Fibroblast of lung (primary cell): ENCODE results near the gene KIRREL3. TPM values are rescaled to one million over a fixed set of nuclear protein-coding genes. Genes with fewer than 3 reads are reported as not detected.

Experiments used
- DNase-seq, 2 donors: peaks; one replicate each; pipeline versions ENCODE4 v3.0.0 to v3.0.0-alpha.2; 2010; ENCODE audit warnings: low read depth in 2 of 2
- H2AFZ ChIP-seq: 2 replicates; pipeline ENCODE4 v1.5.1; 2012; ENCODE audit warnings: low read length, control low read depth, inconsistent platforms
- H3K27ac ChIP-seq: 2 replicates; pipeline ENCODE4 v1.5.1; 2011; ENCODE audit warnings: low read length, control low read depth; ENCODE audit not compliant: insufficient read depth
- H3K27me3 ChIP-seq: 2 replicates; pipeline ENCODE4 v1.5.1; 2011; ENCODE audit warnings: mild to moderate bottlenecking, low read length; ENCODE audit not compliant: control insufficient read depth, insufficient read depth
- H3K36me3 ChIP-seq: 2 replicates; pipeline ENCODE4 v1.5.1; 2011; ENCODE audit warnings: low read length; ENCODE audit not compliant: control insufficient read depth, insufficient read depth
- H3K4me1 ChIP-seq: 2 replicates; pipeline ENCODE4 v1.5.1; 2011; ENCODE audit warnings: low read length; ENCODE audit not compliant: control insufficient read depth, insufficient read depth; ENCODE audit errors: extremely low read depth
- H3K4me2 ChIP-seq: 2 replicates; pipeline ENCODE4 v1.5.1; 2011; ENCODE audit warnings: low read length, control low read depth; ENCODE audit not compliant: insufficient read depth; ENCODE audit errors: extremely low read depth
- H3K4me3 ChIP-seq, 4 experiments: fragments of 200-600 bp in 1 of 4; sonication (generic) in 1 of 4; replicated peaks in 1 of 4; 2 replicates each; pipeline ENCODE4 v1.5.1; 2011 to 2016; ENCODE audit warnings: low read length in 4 of 4, low read depth in 3 of 4, mild to moderate bottlenecking in 3 of 4, control low read depth in 2 of 4, inconsistent platforms in 1 of 4, mixed read lengths in 1 of 4; ENCODE audit not compliant: insufficient read depth in 1 of 4; ENCODE audit errors: control extremely low read depth in 1 of 4
- H3K79me2 ChIP-seq: 2 replicates; pipeline ENCODE4 v1.5.1; 2012; ENCODE audit warnings: mild to moderate bottlenecking, low read length, inconsistent platforms; ENCODE audit not compliant: control insufficient read depth, insufficient read depth
- H3K9ac ChIP-seq: 2 replicates; pipeline ENCODE4 v1.5.1; 2011; ENCODE audit warnings: mild to moderate bottlenecking, low read length, control low read depth; ENCODE audit not compliant: insufficient read depth
- H3K9me3 ChIP-seq: 2 replicates; pipeline ENCODE4 v1.5.1; 2012; ENCODE audit warnings: low read depth, low read length; ENCODE audit not compliant: control insufficient read depth, insufficient read depth
- H4K20me1 ChIP-seq: 2 replicates; pipeline ENCODE4 v1.5.1; 2011; ENCODE audit warnings: low read length; ENCODE audit not compliant: control insufficient read depth, insufficient read depth; ENCODE audit errors: extremely low read depth
- EZH2 ChIP-seq: IDR thresholded peaks from 2 replicates; pipeline ENCODE4 v1.5.1; 2012; ENCODE audit warnings: low read length, control low read depth, mild to moderate bottlenecking; ENCODE audit errors: missing control alignments
- polyA plus RNA-seq, 2 donors: library from polyadenylated mRNA; depleted of rRNA in 1 of 2; stranded (reverse) in 1 of 2; unstranded in 1 of 2; fragments of >200 nt; gene quantifications; 2 replicates each; pipeline ENCODE4 v1.2.1, GENCODE V29; 2011 to 2012; ENCODE audit warnings: missing spikeins in 1 of 2
- total RNA-seq: library from RNA; depleted of rRNA; stranded (reverse); fragments of >200 nt; gene quantifications from 2 replicates; pipeline ENCODE4 v1.2.1, GENCODE V29; 2014
- TF ChIP-seq, protein P1 (sequence below), 2 donors: IDR thresholded peaks in 1 of 2; conservative IDR thresholded peaks in 1 of 2; 1 replicate in 1 of 2; 2 replicates in 1 of 2; pipeline ENCODE4 v1.5.1; 2011 to 2012; ENCODE audit warnings: low read length in 2 of 2, control low read depth in 1 of 2, inconsistent platforms in 1 of 2, low read depth in 1 of 2, mild to moderate bottlenecking in 1 of 2

The KIRREL3 gene
- total and polyA plus RNA-seq, 2 donors (not counting 1 experiment from before 2014, with no cell fraction given): 2.8 to 6.1 TPM

- no peaks in the 10 kb centered on the region for H3K9me3 ChIP-seq
- H3K36me3 ChIP-seq: no peaks in the 10 kb centered on the region
- peak in 1 of 2 donors; percentile 86 for DNase-seq
- H2AFZ ChIP-seq: no peak overlapping the region
- no peaks in the 10 kb centered on the region for H3K79me2 ChIP-seq
- no peak overlapping the region for H3K9ac ChIP-seq
- no peak overlapping the region for H3K4me2 ChIP-seq
- H3K27me3 ChIP-seq: no peaks in the 10 kb centered on the region
- no peaks in the 10 kb centered on the region for H4K20me1 ChIP-seq
- TF ChIP-seq EZH2: no peak
- TF ChIP-seq, protein P1, sequence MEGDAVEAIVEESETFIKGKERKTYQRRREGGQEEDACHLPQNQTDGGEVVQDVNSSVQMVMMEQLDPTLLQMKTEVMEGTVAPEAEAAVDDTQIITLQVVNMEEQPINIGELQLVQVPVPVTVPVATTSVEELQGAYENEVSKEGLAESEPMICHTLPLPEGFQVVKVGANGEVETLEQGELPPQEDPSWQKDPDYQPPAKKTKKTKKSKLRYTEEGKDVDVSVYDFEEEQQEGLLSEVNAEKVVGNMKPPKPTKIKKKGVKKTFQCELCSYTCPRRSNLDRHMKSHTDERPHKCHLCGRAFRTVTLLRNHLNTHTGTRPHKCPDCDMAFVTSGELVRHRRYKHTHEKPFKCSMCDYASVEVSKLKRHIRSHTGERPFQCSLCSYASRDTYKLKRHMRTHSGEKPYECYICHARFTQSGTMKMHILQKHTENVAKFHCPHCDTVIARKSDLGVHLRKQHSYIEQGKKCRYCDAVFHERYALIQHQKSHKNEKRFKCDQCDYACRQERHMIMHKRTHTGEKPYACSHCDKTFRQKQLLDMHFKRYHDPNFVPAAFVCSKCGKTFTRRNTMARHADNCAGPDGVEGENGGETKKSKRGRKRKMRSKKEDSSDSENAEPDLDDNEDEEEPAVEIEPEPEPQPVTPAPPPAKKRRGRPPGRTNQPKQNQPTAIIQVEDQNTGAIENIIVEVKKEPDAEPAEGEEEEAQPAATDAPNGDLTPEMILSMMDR (conservative IDR thresholded peaks at IDR 0.05 in 1 of 2, IDR thresholded peaks at IDR 0.05 in 1 of 2; ENCODE audit: low read depth in 1 of 2, low read length in 2 of 2): no peak
- no peaks in the 10 kb centered on the region for H3K4me1 ChIP-seq
- H3K4me3 ChIP-seq: no peak overlapping the region
- no peak overlapping the region for H3K27ac ChIP-seq
Measured at GRCh38 chr11:126840201-126840886, 160.2 kb downstream of the KIRREL3 start.

DNA sequence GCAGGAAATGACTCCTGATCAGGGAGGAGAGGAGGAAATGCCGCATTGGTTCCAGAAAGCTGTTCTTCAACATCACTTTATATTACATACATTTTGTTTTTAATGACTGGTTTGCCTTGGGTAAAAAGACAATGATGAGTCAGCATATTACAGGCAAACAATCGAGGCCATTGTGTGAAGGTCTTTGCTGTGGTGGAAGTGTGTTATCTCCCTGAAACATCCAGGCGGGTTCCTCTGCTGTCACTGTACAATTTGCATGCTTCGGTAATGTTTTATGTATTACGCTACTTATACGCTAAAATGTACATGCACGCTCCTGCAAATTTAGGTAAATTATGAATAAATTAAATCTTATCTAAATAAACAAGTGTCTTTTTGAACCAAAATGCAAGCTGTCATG, 161.1 kb downstream of the KIRREL3 start:
- Histone ChIP-seq H3K9me3 (no peaks in the 10 kb centered on the region), H3K36me3 (no peaks in the 10 kb centered on the region), H3K4me3 (no peak overlapping the region), H3K27me3 (no peaks in the 10 kb centered on the region), H3K4me2 (no peak overlapping the region), H3K4me1 (peaks cover 4% of the 10 kb centered on the region), H2AFZ (no peak overlapping the region), H3K9ac (no peak overlapping the region), H4K20me1 (no peaks in the 10 kb centered on the region), H3K79me2 (no peaks in the 10 kb centered on the region), H3K27ac (no peak overlapping the region)
- no peak for TF ChIP-seq EZH2
- TF ChIP-seq, protein P1 (conservative IDR thresholded peaks at IDR 0.05 in 1 of 2, IDR thresholded peaks at IDR 0.05 in 1 of 2; ENCODE audit: low read depth in 1 of 2, low read length in 2 of 2): no peak
- peak in 1 of 2 donors; percentile 32 for DNase-seq

DNA sequence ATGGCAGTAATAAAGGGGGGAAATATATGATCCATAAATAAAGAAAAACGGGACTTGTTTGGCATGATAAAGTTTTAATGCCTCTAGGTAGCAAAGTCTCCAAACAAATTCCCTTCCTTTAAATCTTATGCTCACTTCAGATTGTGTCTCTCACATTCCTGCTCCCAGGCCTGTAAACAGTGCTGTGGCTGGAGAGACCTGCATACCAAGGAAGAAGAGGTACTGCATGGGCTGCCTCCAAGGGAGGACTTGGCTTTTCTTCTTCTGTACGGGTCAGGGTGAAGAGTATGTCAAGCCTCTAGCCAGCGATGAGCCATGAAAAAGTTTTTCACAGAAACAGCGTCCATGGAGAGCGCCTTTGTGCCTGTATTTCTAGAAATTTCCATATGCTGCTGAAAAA, 161.8 kb downstream of the KIRREL3 start:
- Histone ChIP-seq H3K9me3 (no peaks in the 10 kb centered on the region), H3K4me2 (no peak overlapping the region), H3K27me3 (no peaks in the 10 kb centered on the region), H3K9ac (no peak overlapping the region), H3K4me1 (peaks cover 8% of the 10 kb centered on the region), H3K79me2 (no peaks in the 10 kb centered on the region), H4K20me1 (no peaks in the 10 kb centered on the region), H3K36me3 (no peaks in the 10 kb centered on the region), H3K27ac (no peak overlapping the region), H3K4me3 (no peak overlapping the region), H2AFZ (no peak overlapping the region)
- no peak for TF ChIP-seq EZH2
- TF ChIP-seq, protein P1 (conservative IDR thresholded peaks at IDR 0.05 in 1 of 2, IDR thresholded peaks at IDR 0.05 in 1 of 2; ENCODE audit: low read depth in 1 of 2, low read length in 2 of 2): no peak
- DNase-seq: no peak
